ENCODE data around the gene RAC2.

DNA sequence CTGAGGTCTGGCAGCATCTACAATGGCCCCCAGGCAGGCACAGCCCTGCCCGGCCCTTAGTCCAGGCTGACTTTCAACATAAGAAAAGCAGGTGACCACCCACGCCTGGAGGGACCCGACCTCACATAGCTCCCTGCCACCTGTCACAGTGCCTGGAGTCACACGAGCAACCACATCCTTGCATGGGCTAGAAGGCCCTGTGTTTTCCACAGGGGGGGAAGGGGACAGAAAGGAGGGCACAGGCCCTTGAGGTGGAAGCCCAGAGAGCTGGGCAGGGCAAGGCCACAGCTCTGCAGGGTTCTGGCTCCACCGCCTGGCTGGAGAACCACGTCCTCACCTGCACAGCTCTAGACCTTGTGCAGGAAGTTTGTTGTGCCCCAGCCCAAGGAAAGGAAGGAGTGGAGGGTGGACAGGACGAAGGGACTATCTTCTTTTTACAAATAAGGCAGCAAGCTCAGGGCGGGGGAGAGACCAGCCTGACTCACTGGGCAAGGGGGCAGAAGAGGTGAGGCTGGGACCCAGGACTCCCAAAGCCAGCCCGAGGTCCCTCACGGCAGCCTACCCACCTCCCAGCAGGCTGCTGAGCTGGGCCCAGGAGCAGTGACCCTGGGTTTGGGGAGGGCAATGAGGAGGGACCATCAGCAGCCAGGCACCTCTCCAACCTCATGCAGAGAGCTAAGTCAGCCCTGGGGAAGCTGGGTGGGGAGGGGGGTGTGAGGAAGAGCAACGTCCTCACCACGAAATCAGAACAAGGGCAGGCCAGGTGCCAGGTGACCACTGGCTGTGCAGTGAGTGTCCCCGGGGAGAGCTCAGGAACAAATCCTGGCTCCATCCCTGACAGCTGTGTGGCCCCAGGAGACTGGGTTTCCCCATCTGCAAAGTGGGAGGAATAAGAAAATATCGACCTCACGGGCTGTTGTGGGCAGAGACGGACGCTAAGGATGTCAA, 60.4 kb downstream of the RAC2 start:
- TF ChIP-seq, protein P1, sequence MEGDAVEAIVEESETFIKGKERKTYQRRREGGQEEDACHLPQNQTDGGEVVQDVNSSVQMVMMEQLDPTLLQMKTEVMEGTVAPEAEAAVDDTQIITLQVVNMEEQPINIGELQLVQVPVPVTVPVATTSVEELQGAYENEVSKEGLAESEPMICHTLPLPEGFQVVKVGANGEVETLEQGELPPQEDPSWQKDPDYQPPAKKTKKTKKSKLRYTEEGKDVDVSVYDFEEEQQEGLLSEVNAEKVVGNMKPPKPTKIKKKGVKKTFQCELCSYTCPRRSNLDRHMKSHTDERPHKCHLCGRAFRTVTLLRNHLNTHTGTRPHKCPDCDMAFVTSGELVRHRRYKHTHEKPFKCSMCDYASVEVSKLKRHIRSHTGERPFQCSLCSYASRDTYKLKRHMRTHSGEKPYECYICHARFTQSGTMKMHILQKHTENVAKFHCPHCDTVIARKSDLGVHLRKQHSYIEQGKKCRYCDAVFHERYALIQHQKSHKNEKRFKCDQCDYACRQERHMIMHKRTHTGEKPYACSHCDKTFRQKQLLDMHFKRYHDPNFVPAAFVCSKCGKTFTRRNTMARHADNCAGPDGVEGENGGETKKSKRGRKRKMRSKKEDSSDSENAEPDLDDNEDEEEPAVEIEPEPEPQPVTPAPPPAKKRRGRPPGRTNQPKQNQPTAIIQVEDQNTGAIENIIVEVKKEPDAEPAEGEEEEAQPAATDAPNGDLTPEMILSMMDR (IDR thresholded peaks at IDR 0.05), result no peak
- no peak for TF ChIP-seq EP300 (IDR thresholded peaks at IDR 0.05)
